GM10847 (cell line): ENCODE measurements around the gene YIPF3.
A peak's percentile ranks its signal among the peaks of the same experiment; 100 is the strongest.

Experiments
- POLR2A ChIP-seq: IDR thresholded peaks from 2 replicates; pipeline ENCODE4 v1.6.1; 2011; ENCODE audit not compliant: insufficient read length; ENCODE audit errors: extremely low read depth

The YIPF3 gene

GRCh38 chr6:43478008-43478372 lies 38.7 kb downstream of the YIPF3 start:
- TF ChIP-seq POLR2A = no peak

DNA sequence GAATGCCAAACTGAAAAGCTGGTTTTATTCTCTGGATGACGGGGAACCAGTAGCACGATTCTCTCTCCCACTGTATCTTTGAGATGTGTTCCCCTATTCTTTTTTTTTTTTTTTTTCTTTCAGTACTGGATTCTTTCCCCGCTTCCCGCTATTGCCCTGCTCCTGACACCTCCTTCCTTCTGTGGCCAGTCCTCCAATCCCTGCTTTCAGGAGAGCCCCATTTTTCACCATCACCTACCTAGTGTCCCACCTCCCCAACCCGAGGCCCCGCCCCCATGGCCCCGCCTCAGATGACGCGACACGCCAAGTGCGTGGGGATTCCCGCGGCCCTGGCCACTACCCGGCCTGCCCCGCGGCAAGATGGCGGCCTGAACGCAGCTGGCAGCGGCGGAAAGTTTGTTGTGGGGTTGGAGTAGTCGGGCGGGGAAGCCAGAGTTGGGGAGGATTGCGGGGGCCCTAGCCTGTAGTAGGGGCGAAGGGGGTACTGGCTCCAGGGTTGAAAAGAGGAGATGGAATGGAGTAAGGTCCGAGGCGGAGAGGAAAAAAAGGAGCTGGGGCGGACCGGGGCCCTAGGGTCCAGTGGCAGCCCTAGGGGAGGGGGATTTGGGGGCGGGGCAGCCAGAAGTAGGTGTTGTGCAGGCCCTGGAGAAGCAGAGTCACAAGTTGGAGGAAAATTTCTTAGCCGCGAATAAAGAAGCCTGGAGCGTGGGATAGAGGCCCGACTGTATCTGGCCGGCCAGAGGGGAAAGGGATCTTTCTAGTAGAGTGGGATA lies 39.3 kb downstream of the YIPF3 start, which contains the start of gene TJAP1:
TSS of gene TJAP1 (plus strand) at position 336 of the 773 bp plus-strand sequence. CDS start 21,432 bp downstream, outside the sequence.
- peak; percentile 88 for TF ChIP-seq POLR2A

- no peak for TF ChIP-seq POLR2A
These were observed 40.0 kb downstream of the YIPF3 start for GRCh38 chr6:43476746-43477145.

- no peak for TF ChIP-seq POLR2A
These were observed 41.2 kb downstream of the YIPF3 start for GRCh38 chr6:43475516-43475915.

- no peak for TF ChIP-seq POLR2A
These were observed 44.2 kb downstream of the YIPF3 start for GRCh38 chr6:43472515-43472914.

DNA sequence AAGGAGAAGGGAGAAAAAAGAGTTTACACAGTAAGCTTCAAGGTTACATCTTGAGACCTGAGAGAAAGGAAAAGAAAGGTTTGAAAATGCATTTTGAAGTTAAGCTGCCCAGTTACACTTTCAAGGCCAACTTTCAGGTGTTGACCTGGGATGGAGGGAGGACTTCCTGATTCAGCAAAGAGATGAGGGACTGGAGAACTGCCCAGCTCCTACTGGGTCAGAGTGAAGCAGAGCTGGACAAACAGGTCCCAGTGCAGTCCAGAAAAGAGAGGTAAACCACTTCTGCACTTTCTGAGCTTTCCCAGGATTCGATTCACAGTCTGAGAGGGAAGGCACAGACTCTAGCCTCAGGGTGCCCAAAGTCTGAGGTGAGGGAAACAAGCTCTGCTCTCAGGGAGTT lies 45.3 kb downstream of the YIPF3 start:
- no peak for TF ChIP-seq POLR2A

DNA sequence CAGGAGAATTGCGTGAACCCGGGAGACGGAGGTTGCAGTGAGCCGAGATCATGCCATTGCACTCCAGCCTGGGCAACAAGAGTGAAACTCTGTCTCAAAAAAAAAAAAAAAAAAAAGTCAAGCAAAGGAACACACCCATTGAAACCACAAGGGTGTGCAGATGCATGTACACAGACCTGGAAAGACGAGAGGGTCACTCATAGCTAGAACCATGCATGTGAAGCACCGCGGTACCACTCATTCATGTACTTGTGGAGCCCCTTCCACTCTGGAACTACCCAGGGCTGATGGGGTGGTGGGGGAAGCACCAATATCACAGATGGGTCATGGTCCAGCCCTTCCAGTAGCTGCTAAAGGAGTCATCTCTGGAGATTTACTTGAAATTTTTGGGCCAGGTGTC lies 46.8 kb downstream of the YIPF3 start:
- no peak for TF ChIP-seq POLR2A

- TF ChIP-seq POLR2A = no peak
These were observed 47.7 kb downstream of the YIPF3 start for GRCh38 chr6:43468748-43469681.

DNA sequence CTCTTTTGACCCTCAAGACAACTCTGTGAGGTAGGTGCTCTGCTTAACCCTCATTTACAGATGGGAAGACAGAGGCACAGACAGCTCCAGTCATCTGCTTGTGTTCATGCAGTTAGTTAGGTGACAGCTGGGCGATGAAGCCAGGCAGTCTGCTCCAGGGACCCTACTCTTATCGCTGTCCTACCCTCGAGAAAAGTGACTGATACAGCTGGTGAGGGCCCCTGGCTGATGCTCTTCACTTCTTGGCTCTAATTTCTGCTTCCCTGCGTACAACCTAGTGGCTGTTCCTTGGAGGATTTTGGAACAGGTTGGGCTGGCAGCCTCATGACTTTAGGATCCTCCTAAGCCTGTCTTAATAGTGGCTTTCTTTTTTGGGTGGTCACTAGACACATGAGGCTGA lies 48.5 kb downstream of the YIPF3 start:
- TF ChIP-seq POLR2A = no peak

- TF ChIP-seq POLR2A = no peak
These were observed 49.0 kb downstream of the YIPF3 start for GRCh38 chr6:43467752-43468151.

DNA sequence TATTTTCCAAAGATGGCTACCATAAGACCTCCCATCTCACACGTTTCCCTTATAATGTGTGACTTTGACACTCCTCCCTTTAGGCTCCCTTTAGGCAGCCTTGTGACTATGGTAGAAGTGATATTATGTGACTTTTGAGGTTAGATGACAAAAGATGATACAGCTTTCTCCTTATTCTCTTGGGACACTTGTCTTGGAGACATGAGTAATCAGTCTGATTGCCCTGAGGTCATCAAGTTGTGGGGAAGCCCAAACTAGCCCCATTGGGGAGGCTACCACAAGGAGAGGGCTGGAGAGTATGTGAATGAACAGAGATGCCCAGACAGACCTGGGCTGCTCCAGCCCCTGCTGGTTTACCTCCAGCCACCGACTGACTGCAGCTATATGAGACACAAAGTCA lies 50.8 kb downstream of the YIPF3 start:
- no peak for TF ChIP-seq POLR2A

- no peak for TF ChIP-seq POLR2A
These were observed 52.4 kb downstream of the YIPF3 start for GRCh38 chr6:43464337-43464736.

GRCh38 chr6:43461936-43462335 lies 54.8 kb downstream of the YIPF3 start:
- TF ChIP-seq POLR2A = no peak
